ENCODE data around the gene STARD5.
A peak's percentile ranks its signal among the peaks of the same experiment; 100 is the strongest.
"Not testable (repeated sequence)": the region's sequence is repeated elsewhere in the genome, so short reads cannot be mapped to it uniquely, and the experiment has no call there.

The STARD5 gene

GRCh38 chr15:81323944-81324881 lies at the start of gene STARD5:
TSS of gene STARD5 (minus strand) at chr15:81324141. CDS start at chr15:81324099, 42 bp downstream.
- peak; percentile 95 for DNase-seq (ENCODE audit: low spot score)

- DNase-seq (ENCODE audit: low spot score): no peak
These were observed 49.2 kb upstream of the STARD5 start for GRCh38 chr15:81373176-81373575.

GRCh38 chr15:81372575-81372974 lies 48.6 kb upstream of the STARD5 start:
- DNase-seq (ENCODE audit: low spot score): no peak

- DNase-seq (ENCODE audit: low spot score): no peak
These were observed 40.0 kb upstream of the STARD5 start for GRCh38 chr15:81363718-81364500.

GRCh38 chr15:81363276-81363675 lies 39.3 kb upstream of the STARD5 start:
- DNase-seq (ENCODE audit: low spot score): no peak

- no peak for DNase-seq (ENCODE audit: low spot score)
These were observed 38.8 kb upstream of the STARD5 start for GRCh38 chr15:81362790-81363189.

GRCh38 chr15:81361891-81362290 lies 38.0 kb upstream of the STARD5 start:
- no peak for DNase-seq (ENCODE audit: low spot score)

- no peak for DNase-seq (ENCODE audit: low spot score)
These were observed 36.5 kb upstream of the STARD5 start for GRCh38 chr15:81360491-81360890.

GRCh38 chr15:81358248-81358647 lies 34.3 kb upstream of the STARD5 start:
- DNase-seq (ENCODE audit: low spot score): no peak

- no peak for DNase-seq (ENCODE audit: low spot score)
These were observed 33.3 kb upstream of the STARD5 start for GRCh38 chr15:81357180-81357686.

GRCh38 chr15:81356252-81356651 lies 32.3 kb upstream of the STARD5 start:
- no peak for DNase-seq (ENCODE audit: low spot score)

- DNase-seq (ENCODE audit: low spot score): no peak
These were observed 27.7 kb upstream of the STARD5 start for GRCh38 chr15:81351651-81352050.

- no peak for DNase-seq (ENCODE audit: low spot score)
These were observed 25.3 kb upstream of the STARD5 start for GRCh38 chr15:81349271-81349670.

GRCh38 chr15:81348691-81349090 lies 24.8 kb upstream of the STARD5 start:
- DNase-seq (ENCODE audit: low spot score): not testable (repeated sequence)

- DNase-seq (ENCODE audit: low spot score): no peak
These were observed 24.0 kb upstream of the STARD5 start for GRCh38 chr15:81347910-81348309.

GRCh38 chr15:81346611-81347010 lies 22.7 kb upstream of the STARD5 start:
- DNase-seq (ENCODE audit: low spot score): no peak

- DNase-seq (ENCODE audit: low spot score): no peak
These were observed 19.4 kb upstream of the STARD5 start for GRCh38 chr15:81343371-81343770.

GRCh38 chr15:81341351-81341750 lies 17.4 kb upstream of the STARD5 start:
- DNase-seq (ENCODE audit: low spot score): no peak

- DNase-seq (ENCODE audit: low spot score): no peak
These were observed 15.9 kb upstream of the STARD5 start for GRCh38 chr15:81339851-81340250.

GRCh38 chr15:81339321-81339720 lies 15.4 kb upstream of the STARD5 start:
- no peak for DNase-seq (ENCODE audit: low spot score)

- DNase-seq (ENCODE audit: low spot score): no peak
These were observed 14.4 kb upstream of the STARD5 start for GRCh38 chr15:81338170-81339007.

GRCh38 chr15:81337713-81338157 lies 13.8 kb upstream of the STARD5 start:
- DNase-seq (ENCODE audit: low spot score): no peak
